H1 (cell line): ENCODE results near the gene PPP1R15B. TPM values are rescaled to one million over a fixed set of nuclear protein-coding genes. Genes with fewer than 3 reads are reported as not detected.

ENCODE experiments used
- ATF2 ChIP-seq: IDR thresholded peaks from 2 replicates; pipeline ENCODE4 v1.6.1; 2012; ENCODE audit warnings: low read length, inconsistent platforms
- CBX5 ChIP-seq: fragments of 300-800, 300-1000 bp; sonication (generic); IDR thresholded peaks from 2 replicates; pipeline ENCODE4 v1.7.1; 2016; ENCODE audit warnings: antibody characterized with exemption, low read length, low read depth
- CREB1 ChIP-seq: IDR thresholded peaks from 2 replicates; pipeline ENCODE4 v1.6.1; 2012; ENCODE audit warnings: inconsistent platforms
- YY1 ChIP-seq: IDR thresholded peaks from 2 replicates; pipeline ENCODE4 v1.6.1; 2011; ENCODE audit warnings: low read depth, mild to moderate bottlenecking, low read length
- polyA plus RNA-seq, 7 experiments: library from polyadenylated mRNA; depleted of rRNA in 3 of 7; stranded (reverse) in 5 of 7; unstranded in 2 of 7; fragments of >200 nt in 5 of 7; fragments of 200-250 nt in 2 of 7; gene quantifications; 1 replicate in 5 of 7; 2 replicates in 1 of 7; 4 replicates in 1 of 7; pipeline versions ENCODE4 v1.2.1 to v1.2.3, GENCODE V29; 2011 to 2013; ENCODE audit warnings: missing spikeins in 2 of 7, mixed read lengths in 2 of 7
- total RNA-seq: library from RNA; stranded (reverse); fragmentation: NEBNext Ultra II Directional; extraction: Animal tissue kit (Norgen Biotek cat#: 25700); gene quantifications from 2 replicates; pipeline ENCODE4 v1.2.1, GENCODE V29; 2021

Gene PPP1R15B
- total and polyA plus RNA-seq, 2 of the 8 experiments (the other 6 are each of a cell fraction or from before 2014, with no cell fraction given): 14.4 to 72.2 TPM

- TF ChIP-seq YY1 (no peak), ATF2 (no peak), CREB1 (no peak), CBX5 (no peak)
Measured at GRCh38 chr1:204449678-204450280, 38.2 kb upstream of the PPP1R15B start (continued).
